PC-3 (cell line): Measurements from ENCODE around the gene HIBCH.

Source experiments
- CTCF ChIP-seq: fragments of 300-600 bp; sonication (generic); conservative IDR thresholded peaks from 2 replicates; pipeline ENCODE4 v1.5.1; 2017; ENCODE audit warnings: antibody characterized with exemption, low read depth, mild to moderate bottlenecking, low read length
- EZH2 ChIP-seq: fragments of 300-600 bp; sonication (generic); IDR thresholded peaks from one replicate; pipeline ENCODE4 v1.6.1; 2017; ENCODE audit warnings: antibody characterized with exemption, mild to moderate bottlenecking, low read length; ENCODE audit not compliant: unreplicated experiment
- EZH2phosphoT487 ChIP-seq: fragments of 300-600 bp; sonication (generic); IDR thresholded peaks from 2 replicates; pipeline ENCODE4 v1.6.1; 2018; ENCODE audit warnings: mild to moderate bottlenecking, antibody characterized with exemption, low read length, borderline replicate concordance

- no peak for TF ChIP-seq EZH2phosphoT487
- no peak for TF ChIP-seq CTCF
- TF ChIP-seq EZH2 = no peak
Observed at GRCh38 chr2:190340369-190340768, 20.7 kb upstream of the HIBCH start.
